ENCODE results near the gene TMEM218. TPM values are rescaled to one million over a fixed set of nuclear protein-coding genes. Genes with fewer than 3 reads are reported as not detected.
"Not testable (repeated sequence)": the region's sequence is repeated elsewhere in the genome, so short reads cannot be mapped to it uniquely, and the experiment has no call there.

TMEM218 gene
- total RNA-seq, 1 donor from 2014 or later: 24.6 TPM

- DNase-seq (ENCODE audit: low spot score): no peak
Measured at GRCh38 chr11:125090816-125091215, 20.6 kb downstream of the TMEM218 start.

- DNase-seq (ENCODE audit: low spot score): not testable (repeated sequence)
Measured at GRCh38 chr11:125090151-125090550, 21.3 kb downstream of the TMEM218 start.

- DNase-seq (ENCODE audit: low spot score): peak; percentile 87
Measured at GRCh38 chr11:125089481-125089880, 21.9 kb downstream of the TMEM218 start.

DNA sequence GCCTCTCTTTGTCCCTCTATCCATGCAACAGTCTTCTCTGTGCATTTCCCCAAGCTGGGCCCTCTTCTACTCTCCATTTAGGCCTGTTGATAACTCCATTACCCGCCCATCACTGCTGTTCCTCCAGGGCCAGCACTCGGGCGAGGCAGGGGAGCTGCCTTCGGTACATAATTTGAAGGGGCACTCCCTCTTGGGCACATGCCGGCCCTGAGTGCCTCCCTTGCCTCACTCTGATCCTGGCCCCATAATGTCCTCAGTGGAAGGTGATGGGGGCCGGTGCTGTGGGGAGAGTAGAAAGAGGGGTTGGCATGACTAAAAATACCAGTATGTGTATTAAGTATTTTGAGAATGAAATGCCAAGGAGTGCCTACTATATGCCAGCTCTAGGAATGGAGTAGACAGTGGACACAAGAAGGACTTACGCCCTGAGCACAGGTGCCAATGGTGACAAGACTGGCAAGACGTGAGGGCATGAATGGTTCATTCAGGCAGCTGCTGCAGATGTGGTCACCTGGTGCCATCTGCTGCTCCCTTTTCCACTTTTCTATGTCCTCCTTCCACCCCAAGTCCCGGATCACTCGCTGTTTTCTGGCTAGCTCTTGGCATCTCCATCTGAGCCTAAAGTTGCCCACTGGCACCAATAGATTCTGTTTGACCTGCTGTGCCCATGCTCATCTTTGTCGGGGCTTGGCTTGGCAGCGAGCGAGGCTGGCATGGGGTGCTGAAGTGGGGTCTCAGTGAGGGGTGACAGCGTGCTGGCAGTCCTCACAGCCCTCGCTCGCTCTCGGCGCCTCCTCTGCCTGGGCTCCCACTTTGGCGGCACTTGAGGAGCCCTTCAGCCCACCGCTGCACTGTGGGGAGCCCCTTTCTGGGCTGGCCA lies 22.6 kb downstream of the TMEM218 start:
- DNase-seq (ENCODE audit: low spot score): peak; percentile 76

DNA sequence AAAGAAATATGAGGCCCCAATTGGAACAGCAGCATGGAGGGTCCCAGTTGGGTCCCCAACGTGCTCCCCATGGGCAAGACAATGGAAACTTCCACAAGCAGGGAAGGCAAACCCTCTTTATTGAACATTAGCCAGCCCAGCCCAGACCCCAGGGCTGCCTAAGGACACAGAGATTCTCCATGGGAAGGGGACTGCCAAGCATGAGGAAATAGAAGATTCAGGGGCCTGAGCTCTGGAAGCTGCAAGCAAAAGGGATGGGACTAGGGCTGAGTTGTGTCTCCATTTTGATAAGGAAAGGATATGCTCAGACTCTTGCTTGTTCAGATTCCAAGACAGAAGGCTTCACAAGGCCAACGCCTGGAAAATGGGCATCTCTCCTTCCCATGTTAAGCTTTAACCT lies 23.3 kb downstream of the TMEM218 start:
- DNase-seq (ENCODE audit: low spot score): no peak

GRCh38 chr11:125086633-125087296 lies 24.7 kb downstream of the TMEM218 start:
- DNase-seq (ENCODE audit: low spot score): peak; percentile 85

- DNase-seq (ENCODE audit: low spot score): no peak
Measured at GRCh38 chr11:125085301-125086081, 25.9 kb downstream of the TMEM218 start.

DNA sequence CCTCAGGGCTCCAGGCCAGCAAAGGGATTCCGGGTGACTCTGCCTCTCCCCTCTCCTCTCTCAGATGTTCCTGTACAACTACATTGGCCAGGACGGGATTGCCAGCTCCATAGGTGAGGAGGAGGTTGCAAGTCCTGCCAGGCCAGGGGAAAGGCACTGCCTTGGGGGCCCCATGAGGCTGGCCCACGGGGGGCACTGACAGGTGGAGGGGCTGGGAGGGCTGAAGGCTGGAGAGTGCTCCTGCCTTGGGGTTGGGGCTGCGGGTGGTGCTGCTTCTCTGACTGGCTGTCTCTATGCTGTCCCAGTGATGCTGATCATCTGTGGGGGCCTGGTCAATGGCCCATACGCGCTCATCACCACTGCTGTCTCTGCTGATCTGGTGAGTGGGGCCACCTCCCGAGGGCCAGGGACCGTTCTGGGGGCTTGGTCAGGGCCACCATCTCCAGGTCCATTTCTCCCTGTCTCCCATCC lies 26.6 kb downstream of the TMEM218 start:
- peak; percentile 74 for DNase-seq (ENCODE audit: low spot score)

DNA sequence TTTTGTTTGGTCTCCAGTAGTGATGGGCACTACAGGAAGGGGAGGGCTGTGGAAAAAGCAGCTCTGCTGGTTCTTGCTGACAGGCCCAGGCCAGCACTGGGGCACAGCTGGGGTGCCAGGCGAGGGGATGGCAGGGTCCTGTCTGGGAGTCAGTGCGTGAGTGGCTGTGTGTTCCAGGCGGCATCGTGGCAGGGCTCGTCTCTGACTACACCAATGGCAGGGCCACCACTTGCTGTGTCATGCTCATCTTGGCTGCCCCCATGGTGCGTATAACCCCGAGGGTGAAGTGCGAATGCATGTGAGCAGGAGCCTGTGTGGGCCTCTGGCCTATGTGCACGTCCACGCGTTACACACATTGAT lies 27.4 kb downstream of the TMEM218 start:
- DNase-seq (ENCODE audit: low spot score): peak; percentile 85

- no peak for DNase-seq (ENCODE audit: low spot score)
Measured at GRCh38 chr11:125083312-125084056, 27.9 kb downstream of the TMEM218 start.

GRCh38 chr11:125082611-125083311 lies 28.7 kb downstream of the TMEM218 start:
- DNase-seq (ENCODE audit: low spot score): peak; percentile 69

GRCh38 chr11:125082040-125082439 lies 29.4 kb downstream of the TMEM218 start:
- no peak for DNase-seq (ENCODE audit: low spot score)

- DNase-seq (ENCODE audit: low spot score): peak; percentile 83
Measured at GRCh38 chr11:125081098-125081798, 30.2 kb downstream of the TMEM218 start.

DNA sequence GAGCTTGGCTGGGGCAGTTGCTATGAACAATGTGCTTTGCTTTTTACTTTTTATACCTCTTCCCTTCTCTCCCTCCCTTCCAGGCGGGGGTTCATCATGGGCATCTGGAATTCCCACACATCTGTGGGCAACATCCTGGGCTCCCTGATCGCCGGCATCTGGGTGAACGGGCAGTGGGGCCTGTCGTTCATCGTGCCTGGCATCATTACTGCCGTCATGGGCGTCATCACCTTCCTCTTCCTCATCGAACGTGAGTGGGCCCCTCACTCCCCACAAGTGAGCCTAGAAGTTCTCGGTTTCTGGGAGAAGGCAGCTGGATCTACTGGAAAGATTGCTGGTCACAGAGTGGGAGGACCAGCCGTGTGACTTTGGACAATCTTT lies 30.9 kb downstream of the TMEM218 start:
- no peak for DNase-seq (ENCODE audit: low spot score)

- DNase-seq (ENCODE audit: low spot score): no peak
Measured at GRCh38 chr11:125079878-125080530, 31.4 kb downstream of the TMEM218 start.

DNA sequence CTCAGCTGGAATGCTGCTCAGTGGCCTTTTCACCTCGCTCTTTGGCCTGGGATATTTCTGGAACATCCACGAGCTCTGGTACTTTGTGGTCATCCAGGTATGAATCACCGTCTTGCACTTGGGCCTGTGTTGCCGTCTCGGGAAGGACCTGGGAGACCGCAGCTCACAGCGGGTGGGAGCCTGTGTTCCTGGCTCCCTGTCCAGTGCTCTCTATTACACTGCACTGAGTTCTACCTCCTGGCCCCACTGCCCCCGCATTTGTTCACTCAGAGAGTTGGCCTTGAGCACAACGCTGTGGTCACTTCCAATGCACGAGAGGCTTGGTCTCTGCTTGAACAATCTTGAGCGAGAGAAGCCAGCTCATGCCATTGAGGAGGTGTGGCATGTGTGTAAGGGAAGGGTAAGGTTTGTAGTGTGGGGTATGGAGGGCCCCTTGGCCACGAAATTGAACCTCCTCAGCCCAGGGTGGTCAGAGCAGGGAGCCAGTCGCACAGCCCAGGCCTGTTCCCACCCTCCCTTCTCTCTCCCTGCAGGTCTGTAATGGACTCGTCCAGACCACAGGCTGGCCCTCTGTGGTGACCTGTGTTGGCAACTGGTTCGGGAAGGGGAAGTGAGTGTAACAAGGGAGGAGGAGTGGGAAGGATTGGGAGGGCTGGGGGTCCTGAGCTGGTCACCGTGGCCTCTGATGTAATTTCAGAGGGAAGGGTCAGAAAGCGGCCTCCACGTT lies 32.1 kb downstream of the TMEM218 start:
- peak; percentile 75 for DNase-seq (ENCODE audit: low spot score)

DNA sequence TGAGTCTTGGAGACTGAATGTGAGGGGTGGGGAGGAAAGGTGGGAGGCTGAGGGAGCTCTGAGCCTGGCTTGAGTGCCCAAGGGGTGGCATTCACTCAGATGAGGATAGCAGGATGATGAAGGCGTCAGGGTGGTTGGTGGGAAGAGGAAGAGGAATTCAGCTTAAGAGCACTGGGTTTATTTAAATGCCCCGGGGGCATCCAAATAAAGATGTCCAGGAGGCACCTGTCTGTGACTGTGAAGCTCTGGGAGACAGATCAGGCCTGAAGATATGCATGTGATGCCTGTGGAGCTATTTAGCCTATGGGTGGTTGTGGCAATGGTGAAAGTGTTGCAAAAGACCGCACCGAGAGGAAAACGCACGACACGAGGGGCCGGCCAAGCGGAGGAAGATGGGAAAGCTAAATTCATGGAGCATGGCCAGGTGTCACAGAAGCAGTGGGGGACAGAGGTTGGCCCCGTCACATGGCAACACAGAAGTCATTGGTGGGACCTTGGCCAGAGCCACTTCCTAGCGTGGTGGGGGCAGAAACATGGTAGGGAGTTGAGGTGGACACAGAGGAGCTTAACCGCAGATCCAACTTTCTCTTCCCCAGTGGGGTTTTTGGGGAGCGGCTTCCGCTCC lies 32.8 kb downstream of the TMEM218 start:
- DNase-seq (ENCODE audit: low spot score): no peak

GRCh38 chr11:125078016-125078415 lies 33.4 kb downstream of the TMEM218 start:
- no peak for DNase-seq (ENCODE audit: low spot score)

All from mesenteric fat pad (tissue), 1 donor.